CD14-positive monocyte (primary cell): Measurements from ENCODE around the gene KIF2A. TPM values are rescaled to one million over a fixed set of nuclear protein-coding genes. Genes with fewer than 3 reads are reported as not detected.

Experiments
- DNase-seq, 3 donors: peaks; one replicate each; pipeline ENCODE4 v3.0.0-alpha.2; 2011 to 2022
- H2AFZ ChIP-seq: 2 replicates; pipeline ENCODE4 v1.6.0; 2012; ENCODE audit warnings: mild to moderate bottlenecking, low read depth, low read length, inconsistent platforms; ENCODE audit not compliant: insufficient read depth, poor library complexity, severe bottlenecking
- H3K27ac ChIP-seq, 2 donors: 1 replicate in 1 of 2; 2 replicates in 1 of 2; pipeline ENCODE4 v1.5.1; 2012 to 2013; ENCODE audit warnings: low read length in 2 of 2, control low read depth in 1 of 2, inconsistent platforms in 1 of 2, low read depth in 1 of 2, mild to moderate bottlenecking in 1 of 2
- H3K27me3 ChIP-seq, 2 donors: one replicate each; pipeline versions ENCODE4 v1.6.0 to v1.6.1; 2011 to 2013; ENCODE audit warnings: low read length in 2 of 2; ENCODE audit not compliant: control insufficient read depth in 2 of 2, insufficient read depth in 2 of 2
- H3K36me3 ChIP-seq, 2 donors: replicated peaks in 1 of 2; 1 replicate in 1 of 2; 2 replicates in 1 of 2; pipeline versions ENCODE4 v1.5.1 to v1.6.1; 2012 to 2013; ENCODE audit warnings: low read length in 2 of 2, control low read depth in 1 of 2, inconsistent platforms in 1 of 2, mild to moderate bottlenecking in 1 of 2; ENCODE audit not compliant: insufficient read depth in 2 of 2, control insufficient read depth in 1 of 2
- H3K4me1 ChIP-seq, 2 donors: 1 replicate in 1 of 2; 2 replicates in 1 of 2; pipeline versions ENCODE4 v1.5.1 to v1.6.1; 2012 to 2013; ENCODE audit warnings: low read length in 2 of 2, control low read depth in 1 of 2, inconsistent platforms in 1 of 2, mild to moderate bottlenecking in 1 of 2, moderate library complexity in 1 of 2; ENCODE audit not compliant: insufficient read depth in 2 of 2, control insufficient read depth in 1 of 2
- H3K4me2 ChIP-seq: replicated peaks from 2 replicates; pipeline ENCODE3; 2012; ENCODE audit warnings: low read length, moderate library complexity, mild to moderate bottlenecking; ENCODE audit not compliant: poor library complexity, severe bottlenecking; ENCODE audit errors: extremely low read depth
- H3K4me3 ChIP-seq, 3 experiments: fragments of 200-600 bp in 1 of 3; sonication (generic) in 1 of 3; replicated peaks in 1 of 3; 1 replicate in 2 of 3; 2 replicates in 1 of 3; pipeline ENCODE4 v1.5.1; 2011 to 2013; ENCODE audit warnings: low read length in 3 of 3, mild to moderate bottlenecking in 3 of 3, control low read depth in 2 of 3, low read depth in 2 of 3, inconsistent platforms in 1 of 3, moderate library complexity in 1 of 3
- H3K79me2 ChIP-seq: 2 replicates; pipeline ENCODE4 v1.6.0; 2012; ENCODE audit warnings: mild to moderate bottlenecking, control low read depth, inconsistent platforms, low read length, moderate library complexity; ENCODE audit not compliant: insufficient read depth
- H3K9ac ChIP-seq: 2 replicates; pipeline ENCODE4 v1.6.0; 2017; ENCODE audit warnings: low read length, mild to moderate bottlenecking; ENCODE audit not compliant: insufficient read depth, poor library complexity, severe bottlenecking
- H3K9me3 ChIP-seq, 2 donors: replicated peaks in 1 of 2; 1 replicate in 1 of 2; 2 replicates in 1 of 2; pipeline versions ENCODE4 v1.5.1 to v1.6.1; 2012 to 2013; ENCODE audit warnings: low read length in 2 of 2, control low read depth in 1 of 2; ENCODE audit not compliant: control insufficient read depth in 1 of 2, insufficient read depth in 1 of 2
- H4K20me1 ChIP-seq: 2 replicates; pipeline ENCODE4 v1.6.0; 2012; ENCODE audit warnings: mild to moderate bottlenecking, low read length, control low read depth, moderate library complexity; ENCODE audit not compliant: insufficient read depth
- H3K27ac Mint-ChIP-seq, 7 donors: one replicate each; pipeline ENCODE4 v1.8.0; 2020; ENCODE audit warnings: mild to moderate bottlenecking in 7 of 7, mixed read lengths in 7 of 7, moderate library complexity in 6 of 7, inconsistent platforms in 2 of 7
- H3K27me3 Mint-ChIP-seq, 3 donors: one replicate each; pipeline ENCODE4 v1.8.0; 2021 to 2022; ENCODE audit warnings: low read depth in 3 of 3, mild to moderate bottlenecking in 3 of 3, mixed read lengths in 3 of 3, moderate library complexity in 3 of 3, inconsistent platforms in 1 of 3
- H3K36me3 Mint-ChIP-seq, 2 donors: one replicate each; pipeline ENCODE4 v1.8.0; 2020; ENCODE audit warnings: mixed read lengths in 2 of 2, inconsistent platforms in 1 of 2, mild to moderate bottlenecking in 1 of 2
- H3K4me1 Mint-ChIP-seq: one replicate; pipeline ENCODE4 v1.8.0; 2020; ENCODE audit warnings: mild to moderate bottlenecking, mixed read lengths
- H3K4me3 Mint-ChIP-seq, 2 donors: one replicate each; pipeline ENCODE4 v1.8.0; 2020; ENCODE audit warnings: mild to moderate bottlenecking in 2 of 2, mixed read lengths in 2 of 2, moderate library complexity in 1 of 2
- H3K9me3 Mint-ChIP-seq, 7 donors: one replicate each; pipeline ENCODE4 v1.8.0; 2020 to 2022; ENCODE audit warnings: mixed read lengths in 7 of 7, mild to moderate bottlenecking in 6 of 7, moderate library complexity in 6 of 7, inconsistent platforms in 2 of 7
- WGBS: methylation state at CpG from one replicate; pipeline ENCODE4 v1.1.5; 2013; ENCODE audit warnings: missing lambda C conversion rate; ENCODE audit not compliant: insufficient coverage; 5-methylcytosine and 5-hydroxymethylcytosine counted together
- intact Hi-C, 2 donors: fragments of 100-400 bp; cut with micrococcal nuclease; formaldehyde crosslinking; loops; one replicate each; pipeline versions ENCODE4 v1.15.0 to v1.15.1; 2023
- polyA plus RNA-seq, 3 donors: library from polyadenylated mRNA; depleted of rRNA in 1 of 3; unstranded in 2 of 3; stranded (reverse) in 1 of 3; fragments of 300-500 nt in 2 of 3; fragments of >200 nt in 1 of 3; fragmentation: Illumina TruSeq in 2 of 3; gene quantifications; 1 replicate in 2 of 3; 2 replicates in 1 of 3; pipeline ENCODE4 v1.2.3, GENCODE V29; 2012 to 2021
- TF ChIP-seq, protein P1 (sequence below): fragments of 200-600 bp; IDR thresholded peaks from one replicate; pipeline ENCODE4 v1.8.0; 2022; ENCODE audit warnings: antibody characterized with exemption, mild to moderate bottlenecking

The KIF2A gene
- polyA plus RNA-seq, 3 donors, result 9.7 to 24.6 (median 21.7) TPM

GRCh38 chr5:62306896-62307689, 1.1 kb downstream of the KIF2A start:
- WGBS, result 0% methylated on average over 22 of the region's 33 CpGs
- Histone ChIP-seq H2AFZ (peak overlapping the region; percentile 96), H3K36me3 (no peaks in the 10 kb centered on the region), H3K9ac (peak overlapping the region; percentile 85), H4K20me1 (peaks cover 6% of the 10 kb centered on the region), H3K9me3 (no peaks in the 10 kb centered on the region), H3K4me1 (peaks cover 16 to 21% of the 10 kb centered on the region in 2 donors), H3K27ac (peak overlapping the region; percentile 59 to 86), H3K4me2 (peak overlapping the region; percentile 95), H3K4me3 (peak overlapping the region; percentile 72 to 91 (median 91)), H3K79me2 (peaks cover 58% of the 10 kb centered on the region), H3K27me3 (no peaks in the 10 kb centered on the region)
- Mint-ChIP-seq H3K9me3 (no peaks in the 10 kb centered on the region), H3K4me1 (peaks cover 43% of the 10 kb centered on the region), H3K27ac (peak overlapping the region; percentile 90 to 96 (median 94)), H3K36me3 (peaks cover 0 to 5% of the 10 kb centered on the region in 2 donors), H3K27me3 (peaks cover 0 to 7% (median 6%) of the 10 kb centered on the region in 3 donors), H3K4me3 (peak overlapping the region; percentile 91 to 99)
- DNase-seq, result peak; percentile 36 to 60 (median 53)
- intact Hi-C loops, result loop anchor here (10.0 kb wide), 3 partner anchors 48 to 98 kb away; partner anchors contain the start of gene DIMT1 (in 2 of the 2)
- TF ChIP-seq, protein P1, sequence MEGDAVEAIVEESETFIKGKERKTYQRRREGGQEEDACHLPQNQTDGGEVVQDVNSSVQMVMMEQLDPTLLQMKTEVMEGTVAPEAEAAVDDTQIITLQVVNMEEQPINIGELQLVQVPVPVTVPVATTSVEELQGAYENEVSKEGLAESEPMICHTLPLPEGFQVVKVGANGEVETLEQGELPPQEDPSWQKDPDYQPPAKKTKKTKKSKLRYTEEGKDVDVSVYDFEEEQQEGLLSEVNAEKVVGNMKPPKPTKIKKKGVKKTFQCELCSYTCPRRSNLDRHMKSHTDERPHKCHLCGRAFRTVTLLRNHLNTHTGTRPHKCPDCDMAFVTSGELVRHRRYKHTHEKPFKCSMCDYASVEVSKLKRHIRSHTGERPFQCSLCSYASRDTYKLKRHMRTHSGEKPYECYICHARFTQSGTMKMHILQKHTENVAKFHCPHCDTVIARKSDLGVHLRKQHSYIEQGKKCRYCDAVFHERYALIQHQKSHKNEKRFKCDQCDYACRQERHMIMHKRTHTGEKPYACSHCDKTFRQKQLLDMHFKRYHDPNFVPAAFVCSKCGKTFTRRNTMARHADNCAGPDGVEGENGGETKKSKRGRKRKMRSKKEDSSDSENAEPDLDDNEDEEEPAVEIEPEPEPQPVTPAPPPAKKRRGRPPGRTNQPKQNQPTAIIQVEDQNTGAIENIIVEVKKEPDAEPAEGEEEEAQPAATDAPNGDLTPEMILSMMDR, result no peak

GRCh38 chr5:62308439-62308838, 2.4 kb downstream of the KIF2A start:
- H3K9ac ChIP-seq, result no peak overlapping the region
- H3K27me3 ChIP-seq, result no peaks in the 10 kb centered on the region
- peaks cover 0 to 5% of the 10 kb centered on the region in 2 donors for H3K36me3 Mint-ChIP-seq
- H3K27me3 Mint-ChIP-seq, result peaks cover 0 to 4% (median 4%) of the 10 kb centered on the region in 3 donors
- no peaks in the 10 kb centered on the region for H3K9me3 Mint-ChIP-seq
- no peak overlapping the region for H3K4me2 ChIP-seq
- WGBS, result 29% methylated on average over 1 of the region's 6 CpGs
- DNase-seq, result no peak
- H3K36me3 ChIP-seq, result no peaks in the 10 kb centered on the region
- H3K27ac Mint-ChIP-seq, result peak overlapping the region in 2 of 7 donors; percentile 55 to 66
- H3K4me1 ChIP-seq, result peaks cover 16 to 21% of the 10 kb centered on the region in 2 donors
- peaks cover 72% of the 10 kb centered on the region for H3K79me2 ChIP-seq
- H3K27ac ChIP-seq, result no peak overlapping the region
- intact Hi-C loops, result loop anchor here (10.0 kb wide), 3 partner anchors 46 to 96 kb away; partner anchors contain the start of gene DIMT1 (in 2 of the 2)
- H3K9me3 ChIP-seq, result no peaks in the 10 kb centered on the region
- peaks cover 11% of the 10 kb centered on the region for H4K20me1 ChIP-seq
- no peak overlapping the region for H3K4me3 Mint-ChIP-seq
- TF ChIP-seq, protein P1, result no peak
- peaks cover 43% of the 10 kb centered on the region for H3K4me1 Mint-ChIP-seq
- no peak overlapping the region for H2AFZ ChIP-seq
- H3K4me3 ChIP-seq, result no peak overlapping the region
